GM12878 (cell line): ENCODE measurements around the gene BCKDHA. TPM values are rescaled to one million over a fixed set of nuclear protein-coding genes. Genes with fewer than 3 reads are reported as not detected.

ENCODE experiments used
- CEBPZ ChIP-seq: fragments of 150-350 bp; IDR thresholded peaks from 2 replicates; pipeline ENCODE4 v1.6.1; 2016; ENCODE audit warnings: low read depth, low read length
- CTCF ChIP-seq, 3 experiments: IDR thresholded peaks in 2 of 3; conservative IDR thresholded peaks in 1 of 3; 2 replicates each; pipeline ENCODE4 v1.5.1; 2011; ENCODE audit warnings: low read depth in 3 of 3, low read length in 3 of 3, mild to moderate bottlenecking in 3 of 3, control low read depth in 2 of 3, moderate library complexity in 2 of 3, inconsistent platforms in 1 of 3, mixed read lengths in 1 of 3; ENCODE audit not compliant: control insufficient read depth in 2 of 3, insufficient read depth in 1 of 3; ENCODE audit errors: extremely low read depth in 1 of 3
- GABPA ChIP-seq: IDR thresholded peaks from 2 replicates; pipeline ENCODE4 v1.6.1; 2014; ENCODE audit warnings: antibody characterized with exemption, low read depth, mild to moderate bottlenecking, inconsistent platforms
- HSF1 ChIP-seq: fragments of 150-350 bp; IDR thresholded peaks from 2 replicates; pipeline ENCODE4 v1.6.1; 2014; ENCODE audit warnings: mild to moderate bottlenecking, low read depth, low read length
- KAT2A ChIP-seq: conservative IDR thresholded peaks from 2 replicates; pipeline ENCODE4 v1.6.1; 2011; ENCODE audit warnings: low read depth, low read length; ENCODE audit not compliant: control insufficient read depth
- NKRF ChIP-seq: fragments of 450-650 bp; conservative IDR thresholded peaks from 2 replicates; pipeline ENCODE4 v1.6.1; 2017; ENCODE audit warnings: mild to moderate bottlenecking, moderate library complexity
- NR2C2 ChIP-seq: IDR thresholded peaks from 2 replicates; pipeline ENCODE4 v1.6.1; 2011; ENCODE audit warnings: borderline replicate concordance, low read depth; ENCODE audit not compliant: control insufficient read depth, insufficient read length
- NRF1 ChIP-seq: conservative IDR thresholded peaks from 2 replicates; pipeline ENCODE4 v1.6.1; 2011; ENCODE audit warnings: mild to moderate bottlenecking, low read depth, low read length, improper control_type of control experiment
- PBX3 ChIP-seq: IDR thresholded peaks from 2 replicates; pipeline ENCODE4 v1.6.1; 2011; ENCODE audit warnings: mild to moderate bottlenecking, low read depth, low read length, moderate library complexity; ENCODE audit not compliant: insufficient replicate concordance
- POLR2AphosphoS2 ChIP-seq: IDR thresholded peaks from 2 replicates; pipeline ENCODE4 v1.6.1; 2011; ENCODE audit warnings: low read depth, mild to moderate bottlenecking, low read length, improper control_type of control experiment, moderate library complexity
- POLR2AphosphoS5 ChIP-seq: IDR thresholded peaks from 2 replicates; pipeline ENCODE4 v1.6.1; 2011; ENCODE audit warnings: mild to moderate bottlenecking, low read length, inconsistent platforms
- ZBTB40 ChIP-seq: fragments of 450-650 bp; IDR thresholded peaks from 2 replicates; pipeline ENCODE4 v1.6.1; 2016; ENCODE audit warnings: mild to moderate bottlenecking, moderate library complexity, borderline replicate concordance
- polyA plus RNA-seq, 11 experiments: library from polyadenylated mRNA; depleted of rRNA in 4 of 11; unstranded in 6 of 11; stranded (reverse) in 5 of 11; fragments of >200 nt; fragmentation: Nextera tagmentation in 4 of 11; fragmentation: Illumina TruSeq in 1 of 11; extraction: Ambion mirVana in 4 of 11; extraction: Trizol in 1 of 11; gene quantifications; 1 replicate in 1 of 11; 2 replicates in 10 of 11; pipeline versions ENCODE4 v1.2.1 to v1.2.3, GENCODE V29; 2011 to 2016; ENCODE audit warnings: inconsistent platforms in 2 of 11, missing spikeins in 2 of 11, low read depth in 1 of 11
- total RNA-seq, 4 experiments: library from RNA; depleted of rRNA in 3 of 4; stranded (reverse); fragments of >200 nt in 3 of 4; fragmentation: Illumina TruSeq in 1 of 4; extraction: Trizol in 1 of 4; gene quantifications; 2 replicates each; pipeline versions ENCODE4 v1.2.1 to v1.2.3, GENCODE V29; 2013 to 2021

The BCKDHA gene
- total and polyA plus RNA-seq, 10 of the 15 experiments (the other 5 are each of a cell fraction or from before 2014, with no cell fraction given) = 9.9 to 107 (median 46.4) TPM

GRCh38 chr19:41363753-41364523 is 33.7 kb upstream of the BCKDHA start, which contains the start of gene B9D2 (continued):
- TF ChIP-seq CEBPZ (no peak), HSF1 (no peak), ZBTB40 (peak; percentile 62; the same call in 1 of the 2 replicates), NRF1 (peak; percentile 87), NR2C2 (no peak), CTCF (IDR thresholded peaks at IDR 0.05 in 2 of 3, conservative IDR thresholded peaks at IDR 0.05 in 1 of 3; ENCODE audit: control insufficient read depth in 2 of 3, extremely low read depth in 1 of 3, insufficient read depth in 1 of 3, low read depth in 3 of 3, low read length in 3 of 3) (no peak), POLR2AphosphoS5 (peak; percentile 93), KAT2A (no peak), NKRF (no peak; the same call in 1 of the 2 replicates), POLR2AphosphoS2 (peak; percentile 63; the same call in 1 of the 2 replicates), GABPA (no peak), PBX3 (peak; percentile 89)
